Femur (tissue), 1 donor: ENCODE measurements around the gene NAIF1.
"Not testable (repeated sequence)": the region's sequence is repeated elsewhere in the genome, so short reads cannot be mapped to it uniquely, and the experiment has no call there.

Experiments used
- DNase-seq: peaks from one replicate; pipeline ENCODE4 v3.0.0-alpha.2; 2017

NAIF1 gene

DNA sequence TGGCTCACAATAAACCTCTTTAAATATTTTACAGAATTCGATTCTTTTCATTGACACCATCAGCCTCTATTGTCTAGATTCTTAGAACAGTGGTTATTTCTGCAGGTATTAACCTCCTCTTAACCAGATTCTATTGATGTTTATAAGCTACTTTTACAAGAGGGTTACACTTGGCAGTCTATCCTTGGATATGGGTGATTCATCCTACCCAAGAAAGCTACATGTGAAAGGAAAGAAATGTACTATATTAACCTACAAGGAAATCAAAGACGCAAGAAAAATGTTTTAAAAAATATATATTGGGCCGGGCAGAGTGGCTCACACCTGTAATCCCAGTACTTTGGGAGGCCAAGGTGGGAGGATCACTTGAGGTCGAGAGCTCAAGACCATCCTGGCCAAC is 17.6 kb upstream of the NAIF1 start:
- no peak for DNase-seq

DNA sequence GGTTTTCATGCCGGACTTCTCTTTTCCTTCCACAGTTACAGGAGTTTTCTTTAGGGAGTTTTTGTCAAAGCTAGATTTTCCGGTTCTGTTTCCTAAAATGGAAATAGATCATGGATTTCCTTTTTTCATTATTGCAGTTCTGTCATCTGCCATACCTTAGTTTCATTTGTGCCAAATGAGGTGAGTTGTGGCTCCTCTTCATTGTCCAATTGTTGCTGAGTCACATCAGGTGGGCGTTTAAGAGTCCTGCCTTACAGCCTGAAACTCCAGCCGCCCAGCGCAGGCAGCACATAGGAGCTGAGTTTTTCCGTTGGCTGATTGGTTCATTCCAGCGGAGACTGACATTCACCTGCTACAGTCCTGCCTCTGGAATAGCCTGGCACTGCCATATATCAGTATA is 15.0 kb upstream of the NAIF1 start:
- DNase-seq, result no peak

DNA sequence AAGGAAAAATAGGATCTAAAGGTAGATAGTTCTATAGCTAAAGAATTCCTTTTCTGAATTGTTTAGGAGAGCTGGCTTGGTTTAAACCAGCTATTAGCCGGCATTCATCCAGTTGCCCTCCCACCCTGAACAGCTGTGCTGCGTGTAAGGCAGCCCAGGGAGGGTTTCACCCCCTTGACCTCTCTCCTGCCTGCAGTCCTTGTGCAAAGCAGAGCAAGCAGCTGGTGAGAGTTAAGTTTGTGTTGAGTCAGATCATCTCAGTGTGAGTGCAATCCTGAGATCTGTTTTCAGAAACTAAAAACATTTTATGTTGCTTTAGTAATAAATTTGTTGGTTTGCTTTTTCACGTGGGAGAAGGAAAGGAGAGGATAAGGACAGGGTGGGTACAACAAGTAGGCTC is 13.9 kb upstream of the NAIF1 start:
- peak; percentile 75 for DNase-seq

DNA sequence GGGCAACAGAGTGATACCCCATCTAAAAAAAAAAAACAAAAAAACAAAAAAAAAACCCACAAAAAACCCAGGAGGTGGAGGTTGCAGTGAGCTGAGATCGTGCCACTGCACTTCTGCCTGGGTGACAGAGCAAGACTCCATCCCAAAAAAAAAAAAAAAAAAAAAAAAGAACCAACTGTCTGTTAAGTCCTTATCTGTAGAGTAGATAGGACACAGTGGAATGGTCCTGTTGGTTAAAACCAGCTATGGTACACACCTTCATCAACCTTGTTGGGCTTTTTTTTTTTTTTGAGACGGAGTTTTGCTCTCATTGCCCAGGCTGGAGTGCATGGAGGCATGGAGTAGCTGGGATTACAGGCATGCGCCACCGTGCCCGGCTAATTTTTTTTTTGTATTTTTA is 13.1 kb upstream of the NAIF1 start:
- no peak for DNase-seq

DNA sequence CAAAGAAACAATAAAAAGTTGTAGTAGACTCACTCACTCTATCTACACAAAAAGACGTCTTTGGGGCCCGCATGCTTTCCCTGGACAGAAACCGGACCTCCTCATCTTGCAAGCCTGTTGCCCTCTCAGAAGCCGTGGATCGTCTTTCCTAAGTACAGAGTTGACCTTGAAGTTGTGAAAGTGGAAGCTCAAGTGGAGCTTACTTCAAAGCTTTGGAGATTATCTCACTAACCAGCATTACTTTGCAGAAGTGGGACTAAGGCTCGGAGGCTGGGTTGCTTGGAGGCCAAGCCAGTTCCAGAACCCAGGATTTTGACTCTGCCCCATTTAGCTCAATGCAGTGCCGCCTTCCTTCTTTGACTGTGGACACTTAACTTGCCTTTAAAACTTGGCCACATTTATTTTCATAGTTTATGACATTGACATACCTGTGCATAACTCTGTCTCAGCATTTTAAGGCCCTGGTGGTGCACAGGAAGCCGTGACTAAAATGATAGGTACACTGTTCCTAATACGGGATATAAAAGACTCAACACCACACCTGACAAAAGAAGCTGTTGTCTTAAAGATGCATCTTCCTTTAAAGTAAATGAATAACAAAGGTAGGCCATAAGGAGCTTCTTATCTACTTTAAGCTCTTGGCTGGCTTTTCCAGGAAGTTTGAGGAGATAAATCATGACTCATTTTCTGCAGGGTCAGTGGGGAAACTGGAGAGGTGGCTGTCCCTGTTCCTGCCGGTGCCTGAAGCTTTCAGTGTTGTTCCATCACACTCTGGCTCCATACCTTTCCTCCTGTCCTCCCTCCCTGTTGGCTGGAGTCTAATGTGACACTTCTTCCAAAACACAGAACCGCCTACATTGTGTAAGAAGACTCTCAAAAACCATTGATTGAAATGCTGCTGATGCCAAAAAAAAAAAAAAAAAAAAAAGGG is 11.6 kb upstream of the NAIF1 start:
- DNase-seq, result no peak

DNA sequence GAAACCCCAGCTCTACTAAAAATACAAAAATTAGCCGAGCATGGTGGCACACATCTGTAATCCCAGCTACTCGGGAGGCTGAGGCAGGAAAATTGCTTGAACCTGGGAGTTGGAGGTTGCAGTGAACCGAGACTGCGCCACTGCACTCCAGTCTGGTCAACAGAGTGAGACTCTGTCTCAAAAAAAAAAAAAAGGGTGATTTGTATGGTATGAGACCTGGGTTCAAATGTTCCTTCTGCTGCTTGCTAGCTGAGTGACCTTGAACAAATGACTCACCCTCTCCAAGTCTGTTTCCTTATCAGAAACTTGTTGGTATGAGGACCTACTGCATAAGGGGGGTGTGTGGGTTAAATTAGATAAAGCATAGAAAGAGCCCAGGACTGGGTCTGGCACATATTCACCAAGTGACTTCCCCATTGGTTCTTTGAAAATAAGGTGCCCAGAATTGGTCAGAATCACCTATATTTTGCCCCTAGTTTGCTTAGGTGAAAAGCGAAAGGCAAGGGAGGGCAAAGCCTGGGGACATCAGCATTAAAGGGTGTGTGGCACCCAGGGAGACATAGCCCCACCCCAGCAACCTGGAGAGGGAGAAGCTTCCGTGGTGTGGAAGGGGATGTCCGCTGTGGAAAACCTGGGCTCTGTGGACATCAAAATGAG is 10.9 kb upstream of the NAIF1 start:
- no peak for DNase-seq

DNA sequence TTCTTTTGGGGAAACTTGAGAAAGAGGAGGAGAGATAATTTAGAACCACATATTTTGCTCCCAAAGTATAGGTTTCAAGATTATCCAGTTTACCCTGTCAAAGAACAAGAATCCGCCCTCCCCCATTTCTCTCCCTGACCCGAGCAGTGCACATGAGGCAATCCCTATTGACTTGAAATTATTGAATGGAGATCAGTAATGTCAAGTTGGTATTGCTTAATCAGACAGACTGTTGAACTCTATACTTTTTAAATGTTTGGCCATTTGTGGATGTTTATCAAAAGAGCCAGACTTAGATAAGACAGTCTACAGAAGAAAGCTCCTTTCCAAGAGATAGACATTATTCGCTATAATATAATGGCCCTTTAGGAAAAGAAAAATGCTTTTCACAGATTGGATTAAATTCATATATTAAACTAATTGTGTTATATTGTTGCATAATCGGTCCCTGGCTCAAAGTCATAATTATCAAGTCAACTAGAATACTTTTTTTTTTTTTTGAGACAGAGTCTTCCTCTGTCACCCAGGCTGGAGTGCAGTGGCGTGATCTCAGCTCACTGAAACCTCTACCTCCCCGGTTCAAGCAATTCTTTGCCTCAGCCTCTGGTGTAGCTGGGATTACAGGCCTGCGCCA is 6.2 kb upstream of the NAIF1 start:
- DNase-seq, result no peak

DNA sequence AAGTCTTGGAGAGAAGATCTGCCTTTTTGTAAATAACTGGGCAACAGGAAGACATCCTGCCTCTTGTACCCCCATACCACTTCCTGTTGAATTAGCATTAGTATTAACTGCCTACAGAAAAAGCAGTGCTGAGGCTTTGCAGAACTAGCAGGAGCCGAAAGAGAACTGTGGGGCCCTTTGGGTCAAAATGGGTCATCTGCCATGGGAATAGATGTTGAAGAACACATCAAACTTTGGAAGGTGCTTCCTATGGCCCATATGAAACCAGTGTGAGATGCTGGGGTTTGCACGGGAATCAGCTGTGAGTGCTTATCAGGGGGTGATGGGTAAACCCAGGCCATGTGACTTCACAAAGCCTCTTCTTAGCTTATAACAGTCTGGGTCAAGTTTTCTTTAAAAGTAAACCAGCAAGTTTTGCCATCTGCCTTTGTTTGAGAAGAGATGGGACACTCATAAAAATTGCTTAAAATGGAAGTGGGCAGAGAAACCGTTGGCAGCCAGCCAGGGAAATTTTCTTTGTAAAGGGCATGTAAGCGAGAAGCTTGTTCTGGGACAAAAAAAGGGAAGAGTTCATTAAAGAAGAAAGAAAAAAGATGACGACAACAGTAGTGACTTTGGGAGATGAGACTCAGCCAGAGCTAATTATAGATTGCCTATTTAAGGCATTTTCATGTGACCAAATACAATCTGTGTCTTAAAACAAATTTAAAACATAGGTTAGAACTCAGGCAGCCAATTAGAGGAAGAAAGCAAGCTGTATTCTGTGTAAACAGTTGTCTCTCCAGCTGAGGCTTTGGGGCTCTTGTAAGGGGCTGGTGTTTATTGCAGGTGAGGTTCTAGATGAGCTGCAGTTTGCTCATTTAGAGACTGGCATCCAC is 5.3 kb upstream of the NAIF1 start:
- DNase-seq, result peak; percentile 84

DNA sequence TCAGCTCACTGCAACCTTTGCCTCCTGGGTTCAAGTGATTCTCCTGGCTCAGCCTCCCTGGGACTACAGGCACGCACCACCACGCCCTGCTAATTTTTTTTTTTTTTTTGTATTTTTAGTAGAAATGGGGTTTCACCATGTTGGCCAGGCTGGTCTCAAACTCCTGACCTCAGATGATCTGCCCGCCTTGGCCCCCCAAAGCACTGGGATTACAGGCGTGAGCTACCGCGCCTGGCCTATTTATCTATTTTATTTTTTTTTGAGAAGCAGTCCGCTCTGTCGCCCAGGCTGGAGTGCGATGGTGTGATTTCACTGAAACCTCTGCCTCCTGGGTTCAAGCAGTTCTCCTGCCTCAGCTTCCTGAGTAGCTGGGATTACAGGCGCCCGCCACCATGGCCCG is 4.4 kb upstream of the NAIF1 start:
- not testable (repeated sequence) for DNase-seq

DNA sequence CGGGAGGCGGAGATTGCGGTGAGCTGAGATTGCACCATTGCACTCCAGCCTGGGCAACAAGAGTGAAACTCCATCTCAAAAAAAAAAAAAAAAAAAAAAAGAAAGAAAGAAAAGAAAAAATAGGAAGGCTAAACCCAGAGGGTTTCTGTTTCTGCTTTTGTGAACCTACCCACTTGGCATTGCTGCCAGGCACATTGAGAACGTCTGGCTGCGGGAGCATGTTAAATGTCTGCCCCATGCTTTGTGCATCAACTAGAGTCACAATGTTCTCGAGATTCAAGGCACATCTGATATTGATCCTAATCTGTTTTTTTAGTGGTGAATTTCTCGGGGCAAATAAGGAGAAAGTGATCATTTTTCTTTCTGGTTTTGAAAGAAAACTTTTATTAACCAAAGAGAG is 3.8 kb upstream of the NAIF1 start:
- DNase-seq, result no peak

DNA sequence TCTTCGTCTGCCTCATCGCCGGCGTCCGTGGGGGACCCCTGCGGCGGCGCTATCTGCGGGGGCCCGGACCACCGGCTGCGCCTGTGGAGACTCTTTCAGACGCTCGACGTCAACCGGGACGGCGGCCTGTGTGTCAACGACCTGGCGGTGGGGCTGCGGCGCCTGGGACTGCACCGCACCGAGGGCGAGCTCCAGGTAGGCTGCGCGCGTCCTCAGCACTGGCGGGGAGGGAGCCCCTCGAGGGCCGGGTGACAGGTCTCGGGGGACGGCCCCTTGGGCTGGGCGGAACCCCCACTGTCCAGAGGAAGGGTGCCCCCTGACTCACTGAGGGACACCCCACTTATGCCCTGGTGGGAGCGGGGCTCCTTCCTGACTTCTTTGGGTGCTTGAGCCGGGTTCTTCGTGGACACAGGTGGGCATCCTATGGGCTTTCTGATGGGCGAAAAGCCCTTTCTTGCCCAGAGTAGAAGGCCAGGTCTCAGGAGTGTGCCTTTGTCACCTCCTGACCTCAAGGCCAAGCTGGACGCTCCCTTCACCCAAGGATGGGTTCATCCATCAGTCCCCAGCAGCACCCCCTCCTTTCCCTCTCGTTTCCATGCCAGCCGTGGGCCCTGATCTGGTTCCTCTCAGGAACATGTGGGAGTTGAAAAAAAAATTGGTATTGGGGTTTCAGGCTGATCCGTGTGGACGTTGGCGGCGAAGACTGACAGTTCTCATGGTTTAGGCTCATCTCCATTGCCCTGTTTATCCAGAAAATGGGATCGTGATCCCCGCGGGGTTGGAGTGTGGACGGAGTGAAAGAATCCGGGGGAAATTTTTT is 1.5 kb upstream of the NAIF1 start:
- DNase-seq, result peak; percentile 63

DNA sequence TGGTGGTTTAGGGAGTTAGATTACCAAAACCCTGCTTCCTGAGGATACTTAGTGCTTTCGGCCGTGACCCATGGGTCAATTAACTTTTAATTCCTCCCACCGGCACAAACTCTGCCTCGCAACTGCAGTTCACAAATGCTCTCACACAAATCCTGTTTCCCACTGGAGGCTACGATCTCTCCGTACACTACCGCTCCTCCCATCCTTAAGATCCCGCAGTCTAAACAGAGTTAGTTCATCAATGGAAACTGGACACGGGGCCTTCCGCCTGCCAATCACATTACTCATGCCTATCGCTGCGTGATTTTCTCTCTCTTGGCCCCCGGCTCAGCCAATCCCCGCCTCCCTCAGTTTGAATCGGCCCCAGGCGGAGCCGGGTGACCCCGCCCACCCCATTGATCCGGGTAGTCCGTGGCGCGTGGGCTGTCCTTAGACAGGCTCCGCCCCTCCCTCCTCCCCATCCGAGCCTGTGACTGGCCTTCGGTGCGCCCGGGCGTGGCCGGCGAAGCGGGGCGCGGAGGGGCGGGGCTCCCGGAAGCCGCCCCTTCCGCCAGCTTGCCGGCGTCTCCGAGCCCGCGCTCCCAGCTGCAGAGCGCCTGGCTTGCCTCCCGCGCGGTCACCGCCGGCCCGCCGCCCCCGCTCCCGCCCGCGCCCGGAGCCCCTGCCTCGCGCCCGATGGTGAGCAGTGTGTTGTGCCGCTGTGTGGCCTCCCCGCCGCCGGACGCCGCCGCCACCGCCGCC is 695 bp upstream of the NAIF1 start, which contains the start of gene SLC25A25:
Gene SLC25A25 (plus strand): TSS at position 588 of the 741 bp plus-strand sequence. CDS start 88 bp downstream, at position 676.
- peak; percentile 100 for DNase-seq

DNA sequence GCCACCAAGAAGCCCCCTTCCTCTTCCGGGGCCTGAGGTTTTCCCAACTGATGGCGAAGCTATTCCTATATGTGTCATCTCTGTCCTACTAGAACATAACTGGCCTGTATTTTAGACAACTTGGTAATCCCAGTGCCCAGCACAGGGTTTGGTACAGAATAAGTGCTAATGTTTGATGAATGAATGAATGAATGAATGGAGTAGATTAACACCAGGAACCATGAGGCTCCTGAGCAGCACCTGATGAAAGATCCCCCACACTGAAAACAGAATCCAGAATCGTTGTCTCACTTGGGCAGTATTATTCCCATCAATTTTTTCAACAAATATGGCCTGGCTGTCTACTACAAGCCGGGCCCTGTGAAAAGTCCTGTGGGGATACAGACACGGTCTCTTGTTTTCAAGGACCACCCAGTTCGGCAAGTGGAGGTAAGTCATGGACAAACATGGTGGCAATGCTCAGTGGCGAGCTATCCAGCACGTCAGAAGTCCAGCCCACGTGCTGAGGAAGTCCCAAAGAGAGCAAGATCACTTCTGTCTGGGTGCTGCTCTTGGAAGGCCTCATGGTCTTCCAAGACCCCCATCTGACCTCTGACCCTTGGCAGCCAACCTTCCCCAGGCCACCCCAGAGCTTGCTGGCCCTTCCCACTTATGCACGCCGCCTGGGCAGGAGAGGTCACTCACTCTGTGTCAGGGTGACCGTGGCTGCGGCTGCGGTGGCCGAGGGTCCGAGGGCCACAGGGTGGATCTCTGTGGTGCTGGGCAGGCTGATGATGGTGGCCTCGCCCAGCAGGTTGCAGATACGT is 1.0 kb downstream of the NAIF1 start:
- DNase-seq, result no peak

DNA sequence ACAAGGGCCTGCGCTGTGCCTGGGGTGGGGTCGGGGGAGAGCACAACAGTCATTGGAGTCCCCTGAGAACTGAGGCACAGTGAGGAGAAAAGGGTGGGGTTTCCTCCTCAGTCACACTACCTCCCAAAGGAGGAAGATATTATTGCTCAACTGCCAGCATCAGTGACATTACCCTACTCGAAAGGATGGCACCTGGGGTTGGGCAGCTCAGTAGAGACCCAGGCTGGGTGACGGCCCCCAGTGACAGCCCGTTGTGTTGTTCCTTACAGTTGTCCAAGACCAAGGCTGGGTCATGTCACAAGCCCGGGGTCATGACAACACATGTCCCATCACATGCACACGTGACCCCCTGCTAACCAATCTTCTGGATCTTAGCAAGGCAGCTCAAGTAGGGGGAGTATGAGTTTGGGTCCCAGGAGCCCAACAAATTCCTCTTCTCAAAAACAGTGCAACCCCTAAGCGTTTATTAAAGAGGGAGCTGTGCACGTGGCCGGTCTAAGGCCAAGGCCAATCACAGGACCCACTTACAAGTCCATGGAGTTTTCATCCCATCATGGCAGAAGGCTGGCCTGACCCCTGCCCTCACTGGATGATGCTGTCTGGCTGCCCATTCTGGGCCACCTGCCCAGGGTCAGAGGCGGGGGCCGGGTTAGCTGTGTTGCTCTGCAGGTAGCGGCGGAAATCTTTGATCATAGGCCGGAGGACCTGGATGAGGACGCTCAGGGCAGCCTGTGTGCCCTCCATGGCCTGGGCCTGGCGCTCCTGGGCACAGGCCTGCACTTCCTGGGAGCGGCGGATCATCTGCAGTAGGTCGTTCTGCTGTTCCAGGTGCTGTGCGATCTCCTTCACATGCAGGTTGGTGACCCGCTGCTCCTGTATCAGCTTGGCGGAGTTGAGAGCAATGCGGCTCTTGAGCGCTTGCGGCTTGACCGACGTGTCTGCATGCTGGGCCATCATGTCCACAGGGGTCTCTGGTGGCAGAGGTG is 4.0 kb downstream of the NAIF1 start:
- no peak for DNase-seq

DNA sequence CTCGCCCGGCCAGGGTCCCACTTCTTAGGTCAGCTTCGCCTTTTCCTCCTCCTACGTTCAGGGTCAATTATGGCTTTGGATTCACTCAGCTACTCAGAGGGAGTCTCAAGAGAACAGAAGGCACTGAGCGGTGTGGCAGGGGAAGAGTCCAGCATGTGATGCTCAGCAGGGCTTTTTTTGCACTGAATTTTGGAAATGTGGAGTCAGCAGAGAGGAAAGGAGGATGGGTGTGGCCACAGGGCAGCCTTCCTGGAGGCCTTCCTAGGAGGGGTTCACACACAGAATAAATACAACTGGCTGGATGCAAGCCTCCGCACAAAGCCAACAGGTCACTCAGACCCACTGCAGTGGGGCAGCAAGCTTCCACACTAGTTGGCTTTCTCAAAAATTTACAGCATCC is 4.8 kb downstream of the NAIF1 start:
- no peak for DNase-seq

DNA sequence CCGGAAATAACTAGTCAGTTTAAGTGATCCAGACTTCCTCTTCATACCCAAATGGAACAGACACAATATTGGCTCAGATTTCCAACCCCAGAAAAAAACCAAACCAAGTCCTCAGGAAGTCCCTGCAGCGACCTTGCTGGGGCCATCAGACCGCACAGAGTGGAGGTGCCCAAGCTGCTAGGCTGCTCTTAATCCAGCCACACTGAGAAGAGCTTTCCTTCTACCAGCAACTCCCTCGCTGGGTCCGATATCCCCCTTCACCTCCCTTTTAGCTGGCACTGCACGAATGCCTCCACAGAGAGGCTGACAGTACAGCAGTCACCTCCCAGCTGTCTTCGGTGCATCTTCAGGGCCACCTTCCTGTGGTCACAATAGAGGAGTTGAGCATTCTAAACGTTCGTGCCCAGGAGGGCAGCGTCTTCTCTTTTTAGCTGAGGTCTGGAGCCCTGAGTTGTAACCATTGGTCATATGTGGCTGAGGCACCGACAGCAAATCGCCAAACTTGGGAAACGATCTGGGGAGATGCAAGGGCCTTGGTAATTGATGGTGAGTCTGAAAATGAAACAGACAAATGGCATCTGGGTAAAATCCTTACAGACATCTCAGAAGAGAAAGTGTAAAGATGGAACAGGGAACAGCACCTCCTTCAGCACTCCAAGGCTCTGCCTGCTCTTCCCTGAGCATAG is 5.7 kb downstream of the NAIF1 start:
- DNase-seq, result no peak

DNA sequence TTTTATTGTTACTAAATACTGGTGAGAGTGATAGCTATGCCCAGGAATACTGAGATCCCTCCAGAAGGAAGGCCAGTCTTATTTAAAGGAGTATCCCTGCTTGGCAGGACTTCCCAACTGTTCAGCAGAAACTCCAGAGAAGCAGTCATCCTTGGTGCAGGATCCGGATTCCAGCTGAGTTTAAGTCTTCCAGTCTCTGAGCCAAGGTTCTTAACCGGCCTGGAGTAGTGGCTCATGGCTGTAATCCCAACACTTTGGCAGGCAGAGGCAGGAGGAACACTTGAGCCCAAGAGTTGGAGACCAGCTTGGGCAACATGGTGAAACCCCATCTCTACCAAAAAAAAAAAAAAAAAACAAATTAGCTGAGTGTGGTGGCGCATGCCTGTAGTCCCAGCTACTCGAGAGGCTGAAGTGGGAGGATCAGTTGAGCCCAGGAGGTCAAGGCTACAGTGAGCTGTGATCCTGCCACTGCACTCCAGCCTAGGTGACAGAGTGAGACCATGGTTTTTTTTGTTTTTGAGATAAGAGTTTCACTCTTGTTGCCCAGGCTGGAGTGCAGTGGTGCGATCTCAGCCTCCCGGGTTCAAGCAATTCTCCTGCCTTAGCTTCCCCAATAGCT is 7.6 kb downstream of the NAIF1 start:
- DNase-seq, result no peak
